DMS153 (cell line): ENCODE data around the gene LACTB.
A peak's percentile ranks its signal among the peaks of the same experiment; 100 is the strongest.
"Not testable (repeated sequence)": the region's sequence is repeated elsewhere in the genome, so short reads cannot be mapped to it uniquely, and the experiment has no call there.

ENCODE experiments used
- DNase-seq: peaks from one replicate; lab custom pipeline; 2025; lab: John Stamatoyannopoulos, UW

Gene LACTB

DNA sequence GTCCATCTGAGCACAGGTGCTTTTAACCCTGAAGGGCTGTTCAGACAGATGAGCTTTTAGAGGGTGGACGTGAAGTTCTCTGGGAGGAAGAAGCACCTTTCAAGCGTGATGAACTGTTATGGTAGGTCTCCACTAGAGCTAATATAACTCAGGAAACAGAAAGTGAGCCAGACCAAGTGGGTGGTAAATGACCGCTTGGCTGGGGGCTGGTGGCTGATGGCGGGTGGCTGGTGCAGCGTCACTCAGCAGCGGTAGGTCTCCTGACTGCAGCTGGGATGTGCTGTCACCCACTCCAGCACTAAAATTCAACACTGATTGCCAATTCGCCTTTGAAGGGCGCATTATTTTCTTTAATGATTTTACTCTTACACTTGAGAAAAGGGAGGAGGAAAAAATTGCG, 31.2 kb upstream of the LACTB start:
- no peak for DNase-seq

DNA sequence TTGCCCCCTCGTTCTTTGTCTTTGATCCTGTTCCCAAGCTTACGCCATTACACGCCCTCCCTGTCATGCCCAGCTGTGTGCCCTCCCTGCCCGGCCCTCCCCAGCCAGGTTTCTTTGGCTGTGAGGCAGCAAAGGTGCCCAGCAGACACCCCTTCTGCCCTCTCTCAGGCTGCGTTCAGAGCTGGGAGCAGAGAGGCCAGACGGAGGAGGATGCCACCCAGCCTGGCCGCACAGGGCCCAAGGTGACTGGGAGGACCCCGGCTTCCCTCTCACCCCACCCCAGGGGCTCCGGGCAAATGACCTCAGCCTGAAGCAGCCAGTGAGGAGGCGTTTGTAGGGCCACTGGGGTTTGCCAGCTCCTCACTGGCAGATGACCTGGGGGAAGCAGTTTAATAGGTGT, 30.8 kb upstream of the LACTB start:
- DNase-seq, result no peak

DNA sequence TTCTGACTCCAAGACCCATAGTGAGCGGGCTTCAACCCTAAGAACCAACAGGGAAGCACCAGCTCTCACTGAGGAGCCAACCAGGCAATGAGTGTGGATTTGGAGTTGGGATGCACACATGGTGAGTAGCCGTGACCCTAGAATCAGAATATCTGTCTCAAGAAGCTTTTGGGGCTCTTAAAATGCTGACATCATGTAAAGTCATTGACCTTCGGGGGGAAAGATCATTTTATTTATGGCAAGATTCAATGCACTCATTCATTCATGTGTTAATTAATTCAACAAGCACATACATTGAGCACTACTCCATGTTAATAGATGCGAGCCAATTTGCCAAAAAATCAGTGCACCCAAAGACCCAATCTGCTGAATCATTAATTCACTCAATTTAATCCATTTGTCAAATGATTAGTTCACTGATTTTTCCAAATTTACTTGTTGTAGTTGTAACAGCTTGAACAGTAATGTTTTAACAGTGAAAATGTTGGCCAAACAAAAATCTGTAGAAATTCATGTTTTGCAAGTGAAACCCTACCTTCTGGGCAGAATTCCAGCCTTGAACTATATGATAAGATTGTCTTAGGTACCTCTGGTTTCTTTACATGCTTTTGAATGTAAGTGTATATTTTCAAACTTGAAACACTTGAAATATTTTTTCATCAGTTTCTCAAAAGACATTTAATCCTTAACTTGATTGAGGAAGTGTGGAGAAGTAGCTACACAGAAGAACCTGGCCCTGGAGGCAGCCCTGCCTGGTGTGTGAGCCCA, 29.8 kb upstream of the LACTB start:
- no peak for DNase-seq

DNA sequence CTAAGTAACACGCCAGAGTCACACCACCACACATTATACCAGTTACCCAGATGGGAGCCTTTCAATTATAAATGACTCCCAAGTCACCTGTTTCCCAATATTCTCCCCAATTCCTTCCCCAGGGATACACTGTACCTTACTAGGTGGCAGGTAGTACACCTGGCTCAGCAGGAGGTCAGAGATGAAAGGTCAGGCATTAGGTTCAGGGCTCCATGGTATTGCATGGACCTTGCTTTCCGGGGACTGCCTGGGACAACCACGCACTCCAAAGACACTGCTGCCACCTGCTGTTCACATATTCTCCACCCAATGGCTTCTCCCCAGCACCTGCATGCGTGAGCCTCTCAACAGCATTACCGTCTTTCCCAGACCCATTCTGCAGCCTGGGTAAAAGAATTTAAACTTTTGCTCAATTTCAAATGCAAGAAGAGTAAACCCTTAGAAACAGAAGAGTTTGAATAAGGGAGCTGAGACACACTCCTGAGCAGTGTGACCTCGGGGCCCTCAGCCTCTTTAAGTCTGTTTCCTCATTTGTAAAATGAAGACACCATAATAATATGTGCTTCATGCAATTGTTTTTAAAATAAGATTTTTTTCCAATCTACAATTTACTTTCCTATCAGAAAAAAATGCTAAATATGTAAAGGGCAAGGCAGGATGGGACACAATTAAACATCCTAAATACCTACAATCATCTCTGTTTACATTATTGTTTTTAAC, 28.0 kb upstream of the LACTB start:
- peak; percentile 28 for DNase-seq

DNA sequence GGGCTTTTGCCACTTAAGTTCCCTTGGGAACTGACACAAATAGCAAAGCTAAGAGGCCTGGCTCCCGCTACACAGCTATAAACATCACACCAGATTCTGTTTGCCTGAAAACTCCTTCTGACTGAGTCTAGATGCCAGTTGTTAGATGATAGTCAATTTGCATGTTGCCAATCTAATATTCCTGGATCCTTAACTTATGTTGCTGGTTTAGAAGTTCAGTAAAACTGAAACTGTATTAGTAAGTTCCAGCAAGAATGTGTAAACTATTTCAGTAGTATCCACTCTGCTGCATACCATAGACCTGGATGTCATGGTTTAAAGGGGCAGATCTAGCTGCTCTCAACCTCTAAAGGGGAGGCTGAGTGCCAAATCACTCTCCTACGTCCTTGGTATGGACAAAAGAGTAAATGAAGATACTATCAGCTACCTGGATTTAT, 27.1 kb upstream of the LACTB start:
- no peak for DNase-seq

DNA sequence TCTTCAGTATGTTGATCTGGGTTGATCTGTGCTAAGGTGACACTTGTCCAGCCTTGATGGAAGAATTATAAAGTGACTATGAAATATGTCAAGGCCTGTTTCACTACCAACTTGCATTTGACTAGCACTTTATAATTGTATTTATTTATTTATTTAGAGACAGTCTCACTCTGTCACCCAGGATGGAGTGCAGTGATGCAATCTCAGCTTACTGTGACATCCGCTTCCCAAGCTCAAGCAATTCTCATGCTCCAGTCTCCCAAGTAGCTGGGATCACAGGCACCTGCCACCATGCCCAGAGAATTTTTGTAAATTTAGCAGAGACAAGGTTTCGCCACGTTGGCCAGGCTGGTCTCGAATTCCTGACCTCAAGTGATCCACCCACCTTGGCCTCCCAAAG, 25.5 kb upstream of the LACTB start:
- no peak for DNase-seq

DNA sequence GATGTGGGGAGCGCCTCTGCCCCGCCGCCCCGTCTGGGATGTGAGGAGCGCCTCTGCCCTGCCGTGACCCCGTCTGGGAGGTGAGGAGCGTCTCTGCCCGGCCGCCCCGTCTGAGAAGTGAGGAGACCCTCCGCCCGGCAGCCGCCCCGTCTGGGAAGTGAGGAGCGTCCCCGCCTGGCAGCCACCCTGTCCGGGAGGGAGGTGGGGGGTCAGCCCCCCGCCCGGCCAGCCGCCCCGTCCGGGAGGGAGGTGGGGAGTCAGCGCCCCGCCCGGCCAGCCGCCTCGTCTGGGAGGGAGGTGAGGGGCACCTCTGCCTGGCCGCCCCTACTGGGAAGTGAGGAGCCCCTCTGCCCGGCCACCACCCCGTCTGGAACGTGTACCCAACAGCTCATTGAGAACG, 22.8 kb upstream of the LACTB start:
- DNase-seq, result not testable (repeated sequence)

DNA sequence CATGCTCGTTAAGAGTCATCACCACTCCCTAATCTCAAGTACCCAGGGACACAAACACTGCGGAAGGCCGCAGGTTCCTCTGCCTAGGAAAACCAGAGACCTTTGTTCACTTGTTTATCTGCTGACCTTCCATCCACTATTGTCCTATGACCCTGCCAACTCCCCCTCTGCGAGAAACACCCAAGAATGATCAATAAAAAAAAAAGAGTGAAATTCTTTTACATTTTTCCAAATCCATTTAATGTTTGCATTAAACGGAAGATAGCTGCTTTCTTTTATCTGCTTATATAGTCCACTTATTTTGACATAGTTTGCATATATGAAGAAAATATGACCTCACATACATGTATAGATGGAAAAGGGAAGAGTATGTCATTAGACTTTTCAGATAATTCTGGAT, 22.1 kb upstream of the LACTB start:
- DNase-seq, result not testable (repeated sequence)

DNA sequence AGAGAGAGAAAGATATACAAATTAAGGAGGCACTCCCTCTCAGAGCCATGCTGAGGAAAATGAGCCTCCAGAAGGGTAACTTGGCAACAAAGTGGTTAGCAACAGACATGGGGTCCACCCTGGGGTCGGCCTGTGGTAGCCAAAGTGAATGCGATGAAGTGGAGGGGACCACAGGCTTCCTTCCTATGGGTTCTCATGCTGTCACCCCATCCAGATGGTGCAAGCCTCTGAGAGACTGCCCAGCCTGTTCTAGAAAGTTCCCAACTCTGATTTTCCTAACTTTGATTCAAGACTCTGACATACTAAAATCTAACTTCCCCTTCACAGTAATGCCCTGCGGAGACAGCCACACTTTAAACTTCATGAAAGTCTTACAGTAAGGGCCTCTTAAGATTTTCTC, 18.2 kb upstream of the LACTB start:
- no peak for DNase-seq

DNA sequence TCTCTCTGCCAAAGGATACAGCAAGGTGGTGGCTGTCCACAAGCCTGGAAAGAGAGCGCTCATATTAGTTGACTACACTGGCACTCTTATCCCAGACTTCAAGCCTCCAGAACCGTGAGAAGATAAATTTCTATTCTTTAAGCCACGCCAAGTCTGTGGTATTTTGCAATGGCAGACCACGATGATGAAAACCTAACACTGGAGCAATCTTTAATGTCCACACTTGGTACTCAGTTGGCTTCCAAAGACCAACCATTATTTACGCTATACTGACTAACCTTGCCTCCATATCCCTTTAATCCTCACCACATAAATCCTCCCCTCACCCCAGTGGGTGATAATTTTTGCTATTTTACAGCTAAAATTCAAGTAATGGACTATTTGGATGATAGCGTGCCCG, 16.9 kb upstream of the LACTB start:
- DNase-seq, result no peak

DNA sequence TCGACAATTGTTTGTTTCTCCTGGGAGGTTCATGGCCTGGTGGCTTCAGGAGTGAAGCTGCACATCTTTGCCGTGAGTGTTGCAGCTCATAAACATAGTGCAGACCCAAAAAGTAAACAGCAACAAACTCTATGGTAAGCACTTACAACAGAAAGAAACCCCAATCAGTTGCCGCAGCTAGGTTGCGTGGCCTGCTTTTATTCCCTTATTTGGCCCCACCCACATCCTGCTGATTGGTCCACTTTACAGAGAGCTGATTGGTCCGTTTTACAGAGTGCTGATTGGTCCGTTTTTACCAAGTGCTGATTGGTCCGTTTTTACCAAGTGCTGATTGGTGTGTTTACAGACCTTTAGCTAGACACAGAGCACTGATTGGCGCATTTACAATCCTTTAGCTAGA, 16.3 kb upstream of the LACTB start:
- not testable (repeated sequence) for DNase-seq

DNA sequence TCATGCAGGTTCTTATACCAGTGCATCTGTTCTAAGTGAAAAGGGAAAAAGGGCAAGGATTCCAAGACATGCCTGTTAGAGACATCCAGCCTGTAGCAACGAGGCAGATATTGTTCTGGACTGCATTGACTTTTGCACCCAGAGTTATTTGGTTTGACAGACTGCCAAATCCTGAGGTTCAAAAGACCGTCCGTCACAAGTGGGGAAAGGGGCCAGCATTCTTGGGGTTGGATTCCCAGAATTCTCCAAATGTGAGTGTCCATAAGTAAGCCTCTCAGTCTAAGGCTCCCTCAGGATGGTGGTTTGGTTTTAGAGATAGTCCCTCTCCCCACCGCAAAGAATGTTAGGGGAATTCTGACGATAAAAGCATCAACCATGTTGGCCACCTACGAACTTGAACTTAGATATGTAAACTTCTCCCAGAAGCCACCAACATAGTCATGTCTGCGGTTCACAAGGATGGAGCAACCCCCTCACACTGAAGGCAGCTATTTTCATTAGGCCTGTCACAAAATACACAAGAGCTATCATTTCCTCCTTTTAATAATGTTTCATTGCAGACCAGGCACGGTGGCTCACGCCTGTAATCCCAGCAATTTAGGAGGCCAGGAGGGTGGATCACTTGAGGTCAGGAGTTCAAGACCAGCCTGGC, 13.6 kb upstream of the LACTB start:
- DNase-seq, result no peak

DNA sequence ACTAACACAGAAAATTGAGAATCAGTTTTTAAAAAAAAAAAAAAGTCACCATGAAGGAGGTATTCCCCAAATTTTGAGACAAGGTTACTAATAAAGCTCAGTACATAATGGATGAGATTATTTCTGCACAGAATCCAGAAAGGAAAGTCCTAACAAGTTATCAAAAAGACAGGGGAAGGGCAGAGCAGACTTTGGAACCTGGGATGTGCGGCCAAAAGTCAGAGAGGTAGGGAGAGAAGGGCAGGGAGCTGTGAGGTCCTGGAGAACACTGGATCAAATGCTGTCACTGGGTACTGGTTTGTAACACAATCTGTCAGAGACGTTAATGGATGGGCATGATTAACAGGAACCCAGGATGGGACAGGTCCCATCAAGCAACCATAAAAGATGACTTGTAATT, 12.2 kb upstream of the LACTB start:
- DNase-seq, result no peak

DNA sequence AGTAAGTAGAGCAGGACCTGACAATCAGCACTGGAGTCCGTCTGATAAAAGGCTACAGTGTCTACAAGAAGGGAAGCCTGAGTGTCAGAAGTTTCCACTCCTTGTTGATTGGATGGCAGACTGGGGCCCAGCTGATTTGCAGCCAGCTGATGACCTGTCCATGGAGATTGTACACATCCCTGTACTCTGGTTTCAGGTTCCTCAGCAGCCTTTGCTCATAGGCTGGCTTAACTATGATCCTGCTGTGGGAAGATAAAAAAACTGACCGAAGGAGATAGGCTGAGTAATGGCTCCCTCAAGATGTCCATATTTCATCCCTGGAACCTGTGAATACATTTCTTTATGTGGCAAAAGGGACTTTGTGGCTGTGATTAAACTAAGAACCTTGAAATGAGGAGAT, 11.7 kb upstream of the LACTB start:
- no peak for DNase-seq

DNA sequence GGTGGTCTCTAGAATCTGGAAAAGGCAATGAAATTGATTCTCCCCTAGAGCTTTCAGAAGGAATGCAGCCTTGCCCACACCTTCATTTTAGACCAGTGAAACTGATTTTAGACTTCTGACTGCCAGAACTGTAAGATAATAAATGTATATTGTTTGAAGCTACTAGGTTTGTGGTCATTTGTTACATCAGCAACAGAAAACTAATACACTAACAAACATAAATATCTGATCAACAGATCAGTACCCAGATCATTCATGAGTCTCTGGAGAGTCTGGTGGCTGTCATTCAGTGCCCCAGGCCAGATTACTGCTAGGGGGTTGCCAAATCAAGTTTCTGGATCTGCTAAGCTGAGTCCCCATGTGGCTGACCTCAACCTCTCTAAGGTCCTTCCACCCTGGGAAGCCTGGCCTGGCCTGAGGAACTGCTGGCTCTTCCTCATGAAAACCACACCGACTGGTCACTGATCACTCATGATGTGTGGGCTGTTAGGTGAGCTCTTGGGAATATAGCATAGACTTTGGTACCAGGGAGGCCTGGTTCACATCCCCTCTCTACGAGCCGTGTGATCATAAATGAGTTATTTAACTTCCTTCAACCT, 11.1 kb upstream of the LACTB start:
- no peak for DNase-seq

DNA sequence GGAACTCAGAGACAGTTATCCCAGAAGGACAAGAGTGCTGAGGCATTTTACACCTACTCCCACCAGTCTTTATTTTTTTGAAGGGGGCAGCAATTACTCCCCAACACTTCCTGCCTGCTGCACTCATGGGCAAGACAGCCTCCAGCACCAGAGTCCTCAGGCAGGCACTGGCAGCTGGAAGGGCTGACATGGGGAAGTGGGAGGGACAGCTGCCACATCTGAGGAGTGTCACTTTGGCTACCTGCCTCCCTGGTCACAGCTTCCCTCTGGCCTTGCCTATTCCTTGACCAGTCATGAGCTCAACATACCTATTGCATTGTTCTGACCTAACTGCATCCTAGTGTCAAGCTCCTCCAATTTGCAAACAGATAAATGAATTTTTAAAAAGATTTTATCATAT, 10.2 kb upstream of the LACTB start:
- no peak for DNase-seq

DNA sequence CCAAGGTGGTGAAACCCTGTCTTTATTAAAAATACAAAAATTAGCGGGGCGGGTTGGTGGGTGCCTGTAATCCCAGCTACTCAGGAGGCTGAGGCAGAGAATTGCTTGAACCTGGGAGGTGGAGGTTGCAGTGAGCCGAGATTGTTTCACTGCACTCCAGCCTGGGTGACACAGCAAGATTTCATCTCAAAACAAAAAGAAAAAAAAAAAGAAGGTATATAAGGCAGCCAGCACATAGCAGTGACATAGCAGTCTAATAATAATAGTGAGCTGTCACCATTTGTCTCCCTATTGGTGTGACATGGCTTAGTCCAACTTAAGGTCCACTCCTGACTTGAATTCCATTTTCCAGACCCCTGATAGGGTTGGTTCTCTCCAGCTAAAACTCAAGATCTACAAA, 8.8 kb upstream of the LACTB start:
- DNase-seq, result no peak

DNA sequence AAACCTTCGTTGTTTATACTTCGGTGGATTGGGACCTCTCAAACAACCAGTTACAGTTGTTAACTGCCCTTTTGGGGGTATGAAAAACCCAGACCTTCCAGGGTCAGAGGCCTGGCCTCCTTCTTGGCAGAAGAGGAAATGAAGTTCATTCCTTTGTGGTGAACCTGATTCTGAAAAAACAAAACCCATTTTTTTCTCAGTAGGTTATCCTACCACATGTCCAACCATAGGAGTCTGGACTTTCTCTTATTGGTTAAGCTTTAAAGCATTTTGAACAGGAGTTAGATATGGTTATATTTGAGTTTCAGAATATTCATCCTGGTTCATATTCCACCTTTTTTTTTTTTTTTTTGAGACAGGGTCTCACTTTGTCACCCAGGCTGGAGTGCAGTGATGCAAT, 7.2 kb upstream of the LACTB start:
- DNase-seq, result no peak

DNA sequence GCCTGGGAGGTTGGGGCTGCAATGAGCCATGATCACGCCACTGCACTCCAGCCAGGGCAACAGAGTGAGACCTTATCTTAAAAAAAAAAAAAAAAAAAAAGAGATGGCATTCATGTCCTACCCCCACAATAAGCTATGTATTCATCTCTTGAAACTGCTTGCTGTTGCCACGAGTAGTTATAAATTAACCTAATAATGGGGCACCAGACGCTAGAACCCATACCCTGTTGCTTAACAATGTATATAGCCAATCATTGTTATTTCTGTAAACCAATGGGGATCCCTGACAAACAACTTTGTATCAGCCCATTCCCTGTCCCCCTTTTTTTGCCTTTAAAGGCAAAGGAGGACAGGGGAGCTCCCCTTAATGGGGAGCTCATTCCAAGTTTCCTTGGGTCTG, 2.8 kb upstream of the LACTB start:
- DNase-seq, result no peak

DNA sequence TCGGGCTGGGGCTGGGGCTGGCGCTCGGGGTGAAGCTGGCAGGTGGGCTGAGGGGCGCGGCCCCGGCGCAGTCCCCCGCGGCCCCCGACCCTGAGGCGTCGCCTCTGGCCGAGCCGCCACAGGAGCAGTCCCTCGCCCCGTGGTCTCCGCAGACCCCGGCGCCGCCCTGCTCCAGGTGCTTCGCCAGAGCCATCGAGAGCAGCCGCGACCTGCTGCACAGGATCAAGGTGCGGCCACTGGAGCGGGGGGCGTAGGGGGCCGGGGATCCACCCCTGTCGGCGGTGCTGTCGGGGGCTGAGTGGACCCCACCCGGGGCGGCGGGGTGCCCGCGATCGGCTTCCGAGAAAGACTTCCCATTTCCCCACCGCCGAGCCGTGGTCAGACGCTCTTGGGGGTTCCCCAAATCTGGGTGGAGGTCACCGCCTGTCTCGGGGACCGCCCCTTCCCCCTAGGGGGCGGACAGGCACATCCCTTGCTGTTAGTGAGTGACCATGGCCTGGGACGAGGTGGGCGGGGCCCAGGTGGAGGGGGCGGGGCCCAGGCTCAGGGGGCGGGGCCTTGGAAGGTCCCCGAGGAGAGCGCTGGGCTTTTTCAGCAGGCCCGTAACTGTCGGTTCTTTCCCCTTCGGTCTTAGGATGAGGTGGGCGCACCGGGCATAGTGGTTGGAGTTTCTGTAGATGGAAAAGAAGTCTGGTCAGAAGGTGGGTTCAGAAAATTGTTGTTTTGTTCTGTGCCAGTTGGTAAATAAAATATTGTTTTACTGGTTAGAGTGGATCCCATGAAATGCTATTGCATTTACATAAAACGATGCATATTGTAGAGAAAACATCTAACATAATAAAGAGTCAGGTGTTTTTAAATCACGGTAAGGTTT, 578 bp downstream of the LACTB start:
- peak; percentile 2 for DNase-seq

DNA sequence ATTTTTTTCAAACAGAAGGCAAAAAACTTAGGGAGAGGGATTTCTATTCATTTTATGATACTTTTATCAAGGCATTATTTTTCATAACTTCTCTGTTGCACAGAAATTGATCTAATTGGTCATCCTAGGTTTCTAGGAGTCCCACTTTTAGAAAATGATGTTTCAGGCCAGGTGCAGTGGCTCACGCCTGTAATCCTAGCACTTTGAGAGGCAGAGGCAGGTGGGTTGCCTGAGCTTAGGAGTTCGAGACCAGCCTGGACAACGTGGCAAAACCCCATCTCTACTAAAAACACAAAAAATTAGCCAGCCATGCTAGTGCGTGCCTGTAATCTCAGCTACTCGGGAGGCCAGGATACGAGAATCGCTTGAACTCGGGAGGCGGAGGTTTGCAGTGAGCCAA, 2.8 kb downstream of the LACTB start:
- DNase-seq, result no peak

DNA sequence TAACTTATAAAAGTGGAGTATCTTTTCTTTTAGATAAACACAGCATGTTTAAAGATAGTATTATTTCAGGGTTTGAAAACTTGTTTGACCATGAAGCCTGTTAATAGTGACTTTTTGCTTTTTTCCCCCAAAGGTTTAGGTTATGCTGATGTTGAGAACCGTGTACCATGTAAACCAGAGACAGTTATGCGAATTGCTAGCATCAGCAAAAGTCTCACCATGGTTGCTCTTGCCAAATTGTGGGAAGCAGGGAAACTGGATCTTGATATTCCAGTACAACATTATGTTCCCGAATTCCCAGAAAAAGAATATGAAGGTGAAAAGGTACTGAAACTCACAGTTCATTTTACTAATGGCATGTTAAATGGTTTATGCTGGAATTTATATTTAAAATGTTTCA, 5.1 kb downstream of the LACTB start:
- DNase-seq, result no peak
